Measurements from ENCODE around the gene KRT13.

GRCh38 chr17:41549596-41550039 is 44.2 kb upstream of the KRT13 start:
- TF ChIP-seq CTCF (IDR thresholded peaks at IDR 0.05; ENCODE audit: low read depth, low read length, missing input control) (no peak), RAD21 (IDR thresholded peaks at IDR 0.05) (no peak), TAF1 (conservative IDR thresholded peaks at IDR 0.05) (no peak), EGR1 (IDR thresholded peaks at IDR 0.05; ENCODE audit: low read depth in 2 of 2) (no peak), RXRA (IDR thresholded peaks at IDR 0.05) (no peak), REST (IDR thresholded peaks at IDR 0.05) (no peak), GABPA (IDR thresholded peaks at IDR 0.05 in 1 of 2, conservative IDR thresholded peaks at IDR 0.05 in 1 of 2) (no peak), JUND (IDR thresholded peaks at IDR 0.05) (no peak)
